GM21390 (cell line): Measurements from ENCODE around the gene PTPRK.
"Not testable (repeated sequence)": the region's sequence is repeated elsewhere in the genome, so short reads cannot be mapped to it uniquely, and the experiment has no call there.

Experiments used
- ATAC-seq: cut with Tn5 transposase; IDR thresholded peaks from one replicate; pipeline ENCODE4 v1.9.1; 2021; ENCODE audit not compliant: unreplicated experiment

PTPRK gene

GRCh38 chr6:127937747-127938146 lies 582.7 kb downstream of the PTPRK start:
- ATAC-seq: no peak

- no peak for ATAC-seq
Measured at GRCh38 chr6:127937102-127937501, 583.3 kb downstream of the PTPRK start.

- ATAC-seq: no peak
Measured at GRCh38 chr6:127934956-127935355, 585.4 kb downstream of the PTPRK start.

GRCh38 chr6:127933852-127934840 lies 586.3 kb downstream of the PTPRK start:
- no peak for ATAC-seq

GRCh38 chr6:127933137-127933536 lies 587.3 kb downstream of the PTPRK start:
- no peak for ATAC-seq

GRCh38 chr6:127932708-127933107 lies 587.7 kb downstream of the PTPRK start:
- ATAC-seq: no peak

- ATAC-seq: not testable (repeated sequence)
Measured at GRCh38 chr6:127926441-127926840, 594.0 kb downstream of the PTPRK start.

GRCh38 chr6:127924440-127924839 lies 596.0 kb downstream of the PTPRK start:
- ATAC-seq: no peak

- no peak for ATAC-seq
Measured at GRCh38 chr6:127924031-127924430, 596.4 kb downstream of the PTPRK start.

- ATAC-seq: no peak
Measured at GRCh38 chr6:127923135-127923534, 597.3 kb downstream of the PTPRK start.

GRCh38 chr6:127921982-127922381 lies 598.4 kb downstream of the PTPRK start:
- ATAC-seq: no peak

- no peak for ATAC-seq
Measured at GRCh38 chr6:127920804-127921203, 599.6 kb downstream of the PTPRK start.
